SHP77 treated with DMSO at 0.1 percent for 48 hours (cell line): ENCODE results near the gene GRIN2A.

Experiments used
- DNase-seq: peaks from one replicate; lab custom pipeline; 2025; lab: John Stamatoyannopoulos, UW

GRIN2A gene

GRCh38 chr16:9852003-9852402 lies 330.2 kb downstream of the GRIN2A start:
- no peak for DNase-seq

GRCh38 chr16:9850817-9851216 lies 331.4 kb downstream of the GRIN2A start:
- no peak for DNase-seq

GRCh38 chr16:9849697-9850245 lies 332.5 kb downstream of the GRIN2A start:
- no peak for DNase-seq

GRCh38 chr16:9847146-9847545 lies 335.1 kb downstream of the GRIN2A start:
- no peak for DNase-seq

DNA sequence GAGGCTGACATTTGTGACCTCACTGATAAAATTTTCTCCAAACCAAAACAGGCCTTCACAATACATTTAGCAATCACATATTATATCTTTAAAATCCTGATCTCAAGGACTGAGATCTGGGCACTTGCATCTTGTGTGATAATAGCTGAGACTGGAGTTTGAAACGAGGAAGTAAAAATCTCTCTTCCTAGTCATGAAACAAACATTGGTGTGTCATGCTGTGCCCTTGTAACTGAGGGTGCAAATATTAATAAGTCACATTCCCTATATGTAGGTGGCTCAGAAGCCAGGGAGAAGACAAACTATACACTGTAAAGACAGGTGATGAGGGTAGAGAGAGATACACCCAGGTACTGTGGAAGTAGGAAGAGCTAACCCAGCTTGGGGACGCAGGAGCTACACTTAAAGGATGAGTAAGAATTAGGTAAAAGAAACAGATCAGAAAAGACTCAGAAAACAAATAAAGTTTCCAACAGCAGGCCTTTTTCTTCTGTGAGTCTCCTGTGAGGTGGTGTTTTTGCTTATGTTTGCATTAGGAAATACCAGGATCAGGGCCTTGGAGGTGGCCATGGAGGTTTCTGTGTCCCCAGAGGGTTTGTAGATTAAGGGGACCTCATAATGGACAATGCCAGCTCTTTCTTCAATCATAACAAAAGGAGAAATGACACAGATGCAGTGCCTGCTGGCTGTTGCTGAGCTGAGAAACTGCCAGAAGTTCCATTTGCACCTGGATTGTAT lies 335.7 kb downstream of the GRIN2A start:
- DNase-seq, result no peak

GRCh38 chr16:9845661-9846361 lies 336.4 kb downstream of the GRIN2A start:
- no peak for DNase-seq

- DNase-seq, result no peak
Observed at GRCh38 chr16:9844361-9844760, 337.9 kb downstream of the GRIN2A start.

- no peak for DNase-seq
Observed at GRCh38 chr16:9843424-9844018, 338.7 kb downstream of the GRIN2A start.

DNA sequence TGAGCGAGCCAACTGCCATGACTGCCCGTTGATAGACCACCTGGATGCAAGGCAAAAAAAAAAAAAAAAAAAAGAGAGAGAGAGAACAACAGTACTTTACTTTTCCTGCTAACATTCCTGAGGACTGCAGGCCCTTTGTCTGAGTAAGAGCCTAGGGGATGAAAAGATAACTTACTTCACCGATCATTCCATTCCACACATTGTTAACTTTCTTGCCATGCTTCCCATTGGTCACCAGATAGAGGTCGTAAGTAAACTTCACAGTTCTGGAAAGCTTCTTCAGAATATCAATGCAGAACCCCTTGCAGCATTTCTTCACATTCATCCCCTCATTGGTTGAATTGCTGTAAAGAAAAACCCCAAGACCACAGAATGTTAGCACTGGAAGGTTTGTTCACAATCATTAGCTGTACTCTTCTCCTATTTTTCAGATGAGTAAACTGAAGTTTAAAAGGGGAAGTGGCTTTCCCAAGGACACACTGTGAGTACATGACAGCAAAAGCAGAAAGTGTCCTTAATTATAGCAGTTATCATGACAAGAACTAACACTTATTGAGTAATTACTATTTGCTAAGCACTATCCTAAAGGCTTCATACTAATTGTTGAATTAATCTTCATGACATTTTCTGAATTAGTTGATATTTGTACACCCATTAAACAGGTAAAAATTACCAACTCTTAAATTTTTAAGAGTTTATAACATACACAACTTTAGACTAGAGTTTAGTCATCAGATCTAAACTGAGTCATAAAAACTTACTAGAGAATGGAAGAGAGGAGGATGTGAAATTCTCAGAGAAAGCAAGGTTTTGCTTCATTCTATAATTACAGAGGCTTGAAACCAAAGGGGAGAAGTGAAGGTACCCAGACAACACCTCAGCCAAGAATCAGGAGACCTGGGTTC lies 341.2 kb downstream of the GRIN2A start:
- DNase-seq, result no peak

- DNase-seq, result no peak
Observed at GRCh38 chr16:9837481-9837880, 344.7 kb downstream of the GRIN2A start.

GRCh38 chr16:9836118-9836736 lies 346.0 kb downstream of the GRIN2A start:
- DNase-seq, result no peak

- no peak for DNase-seq
Observed at GRCh38 chr16:9827062-9827752, 355.0 kb downstream of the GRIN2A start.

GRCh38 chr16:9826656-9827055 lies 355.6 kb downstream of the GRIN2A start:
- no peak for DNase-seq

DNA sequence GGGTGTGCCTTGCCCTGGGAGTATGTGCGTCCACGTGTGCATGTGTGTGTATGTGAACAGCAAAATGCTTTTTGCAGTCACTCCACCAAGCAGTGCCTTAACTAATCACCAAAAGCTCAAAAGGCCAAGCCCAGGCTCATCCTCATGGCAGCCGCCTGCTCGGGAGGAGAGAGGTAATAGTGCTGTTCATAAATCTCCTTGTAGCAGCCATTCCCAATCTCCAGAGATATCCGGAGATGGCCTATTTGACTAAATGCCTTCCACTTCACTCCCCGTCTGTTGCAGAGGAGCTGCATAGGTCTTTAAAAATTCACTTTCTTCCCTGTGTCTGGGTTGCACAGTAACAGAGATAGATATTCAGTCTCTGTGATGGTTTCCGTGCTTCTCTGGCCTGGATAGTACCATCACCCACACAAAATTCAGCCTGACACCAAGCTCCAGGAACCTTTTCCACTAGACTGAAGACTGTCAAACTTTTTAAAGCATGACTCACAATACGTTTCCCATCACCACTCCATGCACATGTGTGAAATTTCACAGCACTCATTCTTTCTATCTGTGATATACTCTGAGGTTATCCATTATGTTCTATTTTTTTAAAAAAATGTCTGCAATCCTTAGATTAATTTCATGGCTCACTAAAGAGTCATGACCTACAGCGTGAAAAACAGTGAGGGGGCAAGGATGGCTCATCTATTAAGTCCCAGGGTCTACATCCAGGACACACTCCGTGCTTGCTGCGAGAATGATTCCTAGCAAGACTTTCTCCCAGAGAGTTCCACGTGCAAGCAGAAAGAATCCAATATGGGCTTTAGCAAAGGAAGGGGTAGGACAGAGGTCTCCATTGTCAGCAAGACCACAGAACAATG lies 357.8 kb downstream of the GRIN2A start:
- no peak for DNase-seq

GRCh38 chr16:9823510-9823909 lies 358.7 kb downstream of the GRIN2A start:
- no peak for DNase-seq

DNA sequence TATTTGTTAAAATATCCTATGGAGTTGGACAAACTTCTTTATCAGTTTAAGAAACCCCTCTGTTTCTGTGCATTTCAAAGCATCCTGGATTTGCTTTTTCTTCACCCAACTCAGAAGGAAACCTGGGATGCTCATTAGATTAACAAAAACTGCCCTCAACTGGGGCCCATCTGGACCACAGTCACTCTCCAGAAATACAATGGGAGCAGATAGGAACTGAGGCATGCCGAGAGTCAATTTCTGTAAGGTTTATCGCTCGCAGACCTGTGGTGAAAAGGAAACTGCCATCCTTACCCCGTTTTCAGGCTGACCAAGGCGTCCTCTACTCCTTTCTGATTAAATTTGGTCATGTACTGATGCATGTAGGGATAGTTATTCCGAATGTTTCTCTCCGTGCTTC lies 360.3 kb downstream of the GRIN2A start:
- DNase-seq, result no peak

GRCh38 chr16:9821331-9821730 lies 360.9 kb downstream of the GRIN2A start:
- DNase-seq, result no peak

- DNase-seq, result no peak
Observed at GRCh38 chr16:9820476-9821246, 361.6 kb downstream of the GRIN2A start.

GRCh38 chr16:9818702-9819101 lies 363.5 kb downstream of the GRIN2A start:
- no peak for DNase-seq
